H1 (cell line): ENCODE data around the gene KCND3. TPM values are rescaled to one million over a fixed set of nuclear protein-coding genes. Genes with fewer than 3 reads are reported as not detected.

Experiments used
- CTCF ChIA-PET: fragments of 300-600 bp; sonication (Branson Sonifier 250); formaldehyde crosslinking; loops from one replicate; lab custom pipeline; 2021; ENCODE audit not compliant: partially characterized antibody; lab: Charles Lee
- POLR2A ChIA-PET: fragments of 300-600 bp; sonication (Branson Sonifier 250); formaldehyde crosslinking; loops from one replicate; lab custom pipeline; 2021; ENCODE audit warnings: inconsistent platforms; ENCODE audit not compliant: partially characterized antibody; lab: Charles Lee
- DNase-seq, 2 experiments: peaks; one replicate each; pipeline versions ENCODE4 v3.0.0 to v3.0.0-alpha.2; 2010 to 2022; ENCODE audit warnings: low spot score in 2 of 2, low read depth in 1 of 2, mixed read lengths in 1 of 2
- FAIRE-seq: peaks from 2 replicates; lab custom pipeline; 2011; peaks lifted over from hg19 to GRCh38; lab: Jason Lieb, UNC
- H2AFZ ChIP-seq: 2 replicates; pipeline ENCODE4 v1.8.1; 2012; ENCODE audit warnings: low read length, inconsistent platforms
- H2AK5ac ChIP-seq: 2 replicates; pipeline ENCODE4 v1.6.1; 2013; ENCODE audit warnings: low read depth, low read length
- H2BK120ac ChIP-seq: replicated peaks from 2 replicates; pipeline ENCODE3; 2013; ENCODE audit warnings: low read depth, low read length, inconsistent platforms
- H2BK12ac ChIP-seq: 2 replicates; pipeline ENCODE4 v1.6.1; 2013; ENCODE audit warnings: low read depth, low read length
- H2BK15ac ChIP-seq: 2 replicates; pipeline ENCODE4 v1.6.1; 2013; ENCODE audit warnings: low read length
- H2BK20ac ChIP-seq: 2 replicates; pipeline ENCODE4 v1.6.1; 2013; ENCODE audit warnings: low read length
- H2BK5ac ChIP-seq: 2 replicates; pipeline ENCODE4 v1.6.1; 2013; ENCODE audit warnings: low read depth, low read length
- H3K14ac ChIP-seq: 2 replicates; pipeline ENCODE4 v1.6.1; 2013; ENCODE audit warnings: inconsistent platforms; ENCODE audit not compliant: insufficient read length
- H3K18ac ChIP-seq: 2 replicates; pipeline ENCODE4 v1.6.1; 2013; ENCODE audit warnings: low read length; ENCODE audit errors: extremely low read depth
- H3K23ac ChIP-seq: 2 replicates; pipeline ENCODE4 v1.6.1; 2013; ENCODE audit warnings: inconsistent platforms; ENCODE audit not compliant: insufficient read length
- H3K23me2 ChIP-seq: 2 replicates; pipeline ENCODE4 v1.6.1; 2013; ENCODE audit warnings: low read depth, low read length
- H3K27ac ChIP-seq: 2 replicates; pipeline ENCODE4 v1.6.1; 2011; ENCODE audit warnings: low read depth, low read length, inconsistent platforms
- H3K27me3 ChIP-seq, 4 experiments: replicated peaks in 1 of 4; 1 replicate in 1 of 4; 2 replicates in 3 of 4; pipeline versions ENCODE4 v1.6.1 to v1.8.1; 2011 to 2013; ENCODE audit warnings: low read length in 3 of 4, mild to moderate bottlenecking in 3 of 4, inconsistent platforms in 2 of 4, mixed read lengths in 2 of 4, moderate library complexity in 1 of 4; ENCODE audit not compliant: control insufficient read depth in 3 of 4, insufficient read depth in 3 of 4; ENCODE audit errors: extremely low read depth in 1 of 4
- H3K36me3 ChIP-seq, 4 experiments: 2 replicates each; pipeline versions ENCODE4 v1.6.1 to v1.8.1; 2011 to 2013; ENCODE audit warnings: mild to moderate bottlenecking in 4 of 4, low read length in 3 of 4, moderate library complexity in 2 of 4, control low read depth in 1 of 4, inconsistent platforms in 1 of 4; ENCODE audit not compliant: insufficient read depth in 4 of 4, control insufficient read depth in 2 of 4
- H3K4ac ChIP-seq: replicated peaks from 2 replicates; pipeline ENCODE3; 2013; ENCODE audit warnings: low read length, low read depth, mixed read lengths, inconsistent platforms; ENCODE audit not compliant: insufficient read length
- H3K4me1 ChIP-seq, 4 experiments: replicated peaks in 1 of 4; 1 replicate in 1 of 4; 2 replicates in 3 of 4; pipeline versions ENCODE4 v1.6.1 to v1.8.1; 2011 to 2013; ENCODE audit warnings: low read length in 3 of 4, inconsistent platforms in 2 of 4, mixed read lengths in 1 of 4; ENCODE audit not compliant: insufficient read depth in 4 of 4, control insufficient read depth in 3 of 4
- H3K4me2 ChIP-seq, 2 experiments: 2 replicates each; pipeline versions ENCODE4 v1.6.1 to v1.8.1; 2011 to 2013; ENCODE audit warnings: low read depth in 2 of 2, low read length in 2 of 2, control low read depth in 1 of 2, inconsistent platforms in 1 of 2, mild to moderate bottlenecking in 1 of 2; ENCODE audit not compliant: insufficient read depth in 1 of 2
- H3K4me3 ChIP-seq, 4 experiments: fragments of 200-600, 300-600 bp in 1 of 4; sonication (generic), shearing (Covaris generic), sonication (Bioruptor Twin) in 1 of 4; 2 replicates each; pipeline versions ENCODE4 v1.5.1 to v1.8.1; 2011 to 2016; ENCODE audit warnings: low read length in 4 of 4, low read depth in 3 of 4, control low read depth in 2 of 4, inconsistent platforms in 2 of 4, mild to moderate bottlenecking in 2 of 4, mixed read lengths in 1 of 4, moderate library complexity in 1 of 4; ENCODE audit not compliant: insufficient read depth in 2 of 4; ENCODE audit errors: extremely low read depth in 1 of 4
- H3K56ac ChIP-seq: replicated peaks from 2 replicates; pipeline ENCODE3; 2013; ENCODE audit warnings: low read depth, mild to moderate bottlenecking, mixed read lengths, low read length, inconsistent platforms; ENCODE audit not compliant: insufficient read length
- H3K79me1 ChIP-seq: 2 replicates; pipeline ENCODE4 v1.6.1; 2013; ENCODE audit warnings: low read depth, low read length, control low read depth
- H3K79me2 ChIP-seq, 2 experiments: 2 replicates each; pipeline versions ENCODE4 v1.6.1 to v1.8.1; 2012 to 2013; ENCODE audit warnings: low read length in 2 of 2, mild to moderate bottlenecking in 2 of 2, inconsistent platforms in 1 of 2; ENCODE audit not compliant: insufficient read depth in 2 of 2, control insufficient read depth in 1 of 2
- H3K9ac ChIP-seq, 4 experiments: replicated peaks in 1 of 4; 1 replicate in 1 of 4; 2 replicates in 3 of 4; pipeline versions ENCODE4 v1.6.1 to v1.8.1; 2011 to 2013; ENCODE audit warnings: low read depth in 3 of 4, low read length in 3 of 4, control low read depth in 2 of 4, mild to moderate bottlenecking in 2 of 4, moderate library complexity in 2 of 4, inconsistent platforms in 1 of 4; ENCODE audit errors: extremely low read depth in 1 of 4
- H3K9me3 ChIP-seq, 2 experiments: 2 replicates each; pipeline versions ENCODE4 v1.6.1 to v1.8.1; 2012 to 2013; ENCODE audit warnings: mild to moderate bottlenecking in 2 of 2, moderate library complexity in 2 of 2, control low read depth in 1 of 2, inconsistent platforms in 1 of 2, low read depth in 1 of 2, low read length in 1 of 2, mixed read lengths in 1 of 2; ENCODE audit not compliant: insufficient read depth in 2 of 2
- H4K20me1 ChIP-seq, 2 experiments: replicated peaks in 1 of 2; 2 replicates each; pipeline versions ENCODE3 to v1.8.1; 2011 to 2013; ENCODE audit warnings: inconsistent platforms in 2 of 2, low read length in 2 of 2, mild to moderate bottlenecking in 1 of 2; ENCODE audit not compliant: insufficient read depth in 2 of 2, control insufficient read depth in 1 of 2
- H4K5ac ChIP-seq: 2 replicates; pipeline ENCODE4 v1.6.1; 2013; ENCODE audit warnings: low read length, low read depth, mixed read lengths, inconsistent platforms; ENCODE audit not compliant: insufficient read length
- H4K8ac ChIP-seq: 2 replicates; pipeline ENCODE4 v1.8.0; 2013; ENCODE audit warnings: mild to moderate bottlenecking, moderate library complexity, low read length, inconsistent platforms; ENCODE audit not compliant: insufficient read depth; ENCODE audit errors: extremely low read depth
- H4K91ac ChIP-seq: replicated peaks from 2 replicates; pipeline ENCODE3; 2013; ENCODE audit warnings: low read length, mixed read lengths, inconsistent platforms; ENCODE audit not compliant: insufficient read length
- CBX5 ChIP-seq: fragments of 300-800, 300-1000 bp; sonication (generic); IDR thresholded peaks from 2 replicates; pipeline ENCODE4 v1.7.1; 2016; ENCODE audit warnings: antibody characterized with exemption, low read length, low read depth
- CHD2 ChIP-seq: IDR thresholded peaks from 2 replicates; pipeline ENCODE4 v1.6.1; 2012; ENCODE audit warnings: low read length, improper control_type of control experiment
- CTCF ChIP-seq, 3 experiments: IDR thresholded peaks; 1 replicate in 2 of 3; 2 replicates in 1 of 3; pipeline versions ENCODE4 v1.5.1 to v1.6.1; 2011; ENCODE audit warnings: low read length in 3 of 3, mild to moderate bottlenecking in 3 of 3, inconsistent platforms in 2 of 3, low read depth in 1 of 3, moderate library complexity in 1 of 3; ENCODE audit not compliant: insufficient read depth in 1 of 3; ENCODE audit errors: control extremely low read depth in 1 of 3
- JUND ChIP-seq: IDR thresholded peaks from 2 replicates; pipeline ENCODE4 v1.6.1; 2011; ENCODE audit warnings: mild to moderate bottlenecking, improper control_type of control experiment, low read length
- KDM5A ChIP-seq: fragments of 200-600 bp; IDR thresholded peaks from 2 replicates; pipeline ENCODE4 v1.7.1; 2012; ENCODE audit warnings: mild to moderate bottlenecking, low read length, inconsistent platforms, mixed read lengths
- SAP30 ChIP-seq: fragments of 300-600 bp; sonication (generic); IDR thresholded peaks from 2 replicates; pipeline ENCODE4 v1.7.1; 2012; ENCODE audit warnings: low read length, moderate library complexity, mild to moderate bottlenecking, inconsistent platforms; ENCODE audit not compliant: insufficient read depth, insufficient replicate concordance
- TAF7 ChIP-seq: optimal IDR thresholded peaks from 2 replicates; pipeline ENCODE3; 2011; ENCODE audit warnings: low read depth, mild to moderate bottlenecking, inconsistent platforms, low read length, moderate library complexity, borderline replicate concordance
- TBP ChIP-seq: IDR thresholded peaks from 2 replicates; pipeline ENCODE4 v1.6.1; 2011; ENCODE audit warnings: low read depth, low read length, improper control_type of control experiment
- TEAD4 ChIP-seq: IDR thresholded peaks from 2 replicates; pipeline ENCODE4 v1.6.1; 2012; ENCODE audit warnings: low read depth, low read length, inconsistent platforms, mixed read lengths
- WGBS, 2 experiments: shearing (Covaris generic) in 1 of 2; methylation state at CpG; one replicate each; pipeline versions ENCODE4 v1.1.6 to v1.1.7; 2013 to 2015; ENCODE audit warnings: low lambda C conversion rate in 2 of 2, mixed read lengths in 2 of 2, inconsistent platforms in 1 of 2, low coverage in 1 of 2, missing lambda C conversion rate in 1 of 2; ENCODE audit not compliant: insufficient replicate concordance in 2 of 2, insufficient coverage in 1 of 2, insufficient read length in 1 of 2; ENCODE audit errors: extremely low coverage in 1 of 2, missing lambda C conversion rate in 1 of 2; 5-methylcytosine and 5-hydroxymethylcytosine counted together
- polyA plus RNA-seq, 7 experiments: library from polyadenylated mRNA; depleted of rRNA in 3 of 7; stranded (reverse) in 5 of 7; unstranded in 2 of 7; fragments of >200 nt in 5 of 7; fragments of 200-250 nt in 2 of 7; gene quantifications; 1 replicate in 5 of 7; 2 replicates in 1 of 7; 4 replicates in 1 of 7; pipeline versions ENCODE4 v1.2.1 to v1.2.3, GENCODE V29; 2011 to 2013; ENCODE audit warnings: missing spikeins in 2 of 7, mixed read lengths in 2 of 7
- total RNA-seq: library from RNA; stranded (reverse); fragmentation: NEBNext Ultra II Directional; extraction: Animal tissue kit (Norgen Biotek cat#: 25700); gene quantifications from 2 replicates; pipeline ENCODE4 v1.2.1, GENCODE V29; 2021
- TF ChIP-seq, protein P1 (sequence below): IDR thresholded peaks from 2 replicates; pipeline ENCODE4 v1.6.1; 2012; ENCODE audit warnings: low read length, inconsistent platforms

KCND3 gene
- total and polyA plus RNA-seq, 2 of the 8 experiments (the other 6 are each of a cell fraction or from before 2014, with no cell fraction given): 0.14 to 0.48 TPM

- DNase-seq: no peak
- CTCF ChIA-PET: interaction anchor here (0.7 kb wide), 1 partner anchor 38 kb away, joined by 3 read pairs; no protein-coding TSS in a partner anchor
- no peak overlapping the region for H3K56ac ChIP-seq
Measured at GRCh38 chr1:111841189-111841588, 148.3 kb downstream of the KCND3 start.

More at GRCh38 chr1:111841189-111841588, 148.3 kb downstream of the KCND3 start:
- no peak overlapping the region for H3K4ac ChIP-seq
- no peaks in the 10 kb centered on the region for H4K20me1 ChIP-seq
- H4K91ac ChIP-seq: no peak overlapping the region
- H3K4me3 ChIP-seq: no peak overlapping the region
- H2BK20ac ChIP-seq: no peak overlapping the region
- H3K4me1 ChIP-seq: no peaks in the 10 kb centered on the region
- no peaks in the 10 kb centered on the region for H3K23me2 ChIP-seq
- no peak overlapping the region for H2BK120ac ChIP-seq
- no peak overlapping the region; the same call in 1 of the 2 replicates for H3K18ac ChIP-seq
- H2BK12ac ChIP-seq: no peak overlapping the region
- H3K79me1 ChIP-seq: no peaks in the 10 kb centered on the region
- 93% methylated on average over 7 of the region's 7 CpGs; no CpG with 5 or more reads in 1 of the 2 experiments for WGBS, 2 experiments
- no peaks in the 10 kb centered on the region for H3K27me3 ChIP-seq
- H2BK15ac ChIP-seq: no peak overlapping the region
- no peaks in the 10 kb centered on the region for H3K9me3 ChIP-seq
- H3K14ac ChIP-seq: no peak overlapping the region
- H2AFZ ChIP-seq: no peak overlapping the region
- no peak overlapping the region for H3K23ac ChIP-seq
- H4K5ac ChIP-seq: no peak overlapping the region
- no peak overlapping the region; the same call in 1 of the 2 replicates for H2AK5ac ChIP-seq
- no peak for TF ChIP-seq SAP30
- TF ChIP-seq CHD2: no peak
- no peak for TF ChIP-seq TAF7
- no peak for TF ChIP-seq CTCF (IDR thresholded peaks at IDR 0.05; ENCODE audit: control extremely low read depth in 1 of 3, insufficient read depth in 1 of 3, low read depth in 1 of 3, low read length in 3 of 3)
- no peak for TF ChIP-seq TBP
- TF ChIP-seq, protein P1, sequence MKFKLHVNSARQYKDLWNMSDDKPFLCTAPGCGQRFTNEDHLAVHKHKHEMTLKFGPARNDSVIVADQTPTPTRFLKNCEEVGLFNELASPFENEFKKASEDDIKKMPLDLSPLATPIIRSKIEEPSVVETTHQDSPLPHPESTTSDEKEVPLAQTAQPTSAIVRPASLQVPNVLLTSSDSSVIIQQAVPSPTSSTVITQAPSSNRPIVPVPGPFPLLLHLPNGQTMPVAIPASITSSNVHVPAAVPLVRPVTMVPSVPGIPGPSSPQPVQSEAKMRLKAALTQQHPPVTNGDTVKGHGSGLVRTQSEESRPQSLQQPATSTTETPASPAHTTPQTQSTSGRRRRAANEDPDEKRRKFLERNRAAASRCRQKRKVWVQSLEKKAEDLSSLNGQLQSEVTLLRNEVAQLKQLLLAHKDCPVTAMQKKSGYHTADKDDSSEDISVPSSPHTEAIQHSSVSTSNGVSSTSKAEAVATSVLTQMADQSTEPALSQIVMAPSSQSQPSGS: no peak
- TF ChIP-seq JUND: no peak
- TF ChIP-seq CBX5: no peak
- no peak for TF ChIP-seq KDM5A
- TF ChIP-seq TEAD4: no peak
- FAIRE-seq: no peak
- no peak overlapping the region for H4K8ac ChIP-seq
- H3K9ac ChIP-seq: no peak overlapping the region
- no peak overlapping the region for H3K27ac ChIP-seq
- no peak overlapping the region for H2BK5ac ChIP-seq
- POLR2A ChIA-PET: no interaction called here
- no peaks in the 10 kb centered on the region for H3K36me3 ChIP-seq
- no peak overlapping the region for H3K4me2 ChIP-seq
- H3K79me2 ChIP-seq: no peaks in the 10 kb centered on the region
